GM12878 (cell line): ENCODE results near the gene MOGAT2.

Source experiments
- BCL3 ChIP-seq: IDR thresholded peaks from 2 replicates; pipeline ENCODE4 v1.6.1; 2011; ENCODE audit warnings: borderline replicate concordance, low read depth, mild to moderate bottlenecking, moderate library complexity, low read length; ENCODE audit not compliant: insufficient read depth, poor library complexity, severe bottlenecking
- BHLHE40 ChIP-seq, 2 experiments: fragments of 450-650 bp in 1 of 2; IDR thresholded peaks; 2 replicates each; pipeline ENCODE4 v1.6.1; 2011 to 2017; ENCODE audit warnings: low read depth in 2 of 2, borderline replicate concordance in 1 of 2, improper control_type of control experiment in 1 of 2, low read length in 1 of 2, mild to moderate bottlenecking in 1 of 2
- CEBPB ChIP-seq, 2 experiments: fragments of 150-350 bp in 1 of 2; IDR thresholded peaks; 2 replicates each; pipeline ENCODE4 v1.6.1; 2012 to 2014; ENCODE audit warnings: low read depth in 2 of 2, low read length in 2 of 2, borderline replicate concordance in 1 of 2, inconsistent platforms in 1 of 2
- CTCF ChIP-seq, 3 experiments: IDR thresholded peaks in 2 of 3; conservative IDR thresholded peaks in 1 of 3; 2 replicates each; pipeline ENCODE4 v1.5.1; 2011; ENCODE audit warnings: low read depth in 3 of 3, low read length in 3 of 3, mild to moderate bottlenecking in 3 of 3, control low read depth in 2 of 3, moderate library complexity in 2 of 3, inconsistent platforms in 1 of 3, mixed read lengths in 1 of 3; ENCODE audit not compliant: control insufficient read depth in 2 of 3, insufficient read depth in 1 of 3; ENCODE audit errors: extremely low read depth in 1 of 3
- EP300 ChIP-seq, 2 experiments: fragments of 150-350 bp in 1 of 2; IDR thresholded peaks; 2 replicates each; pipeline ENCODE4 v1.6.1; 2011 to 2012; ENCODE audit warnings: low read depth in 2 of 2, low read length in 2 of 2, borderline replicate concordance in 1 of 2, improper control_type of control experiment in 1 of 2, inconsistent platforms in 1 of 2; ENCODE audit not compliant: control insufficient read depth in 1 of 2
- EZH2 ChIP-seq: IDR thresholded peaks from 2 replicates; pipeline ENCODE4 v1.6.1; 2012; ENCODE audit warnings: low read depth, mild to moderate bottlenecking, control low read depth, inconsistent platforms, low read length, borderline replicate concordance; ENCODE audit not compliant: control insufficient read depth
- HDAC6 ChIP-seq: fragments of 200-600 bp; sonication (generic); IDR thresholded peaks from one replicate; pipeline ENCODE4 v1.8.0; 2017; ENCODE audit warnings: antibody characterized with exemption; ENCODE audit not compliant: unreplicated experiment
- MTA3 ChIP-seq: IDR thresholded peaks from 2 replicates; pipeline ENCODE4 v1.6.1; 2012; ENCODE audit warnings: low read length, inconsistent platforms, borderline replicate concordance
- POLR2A ChIP-seq: IDR thresholded peaks from 2 replicates; pipeline ENCODE4 v1.6.1; 2011; ENCODE audit warnings: low read depth, mild to moderate bottlenecking, low read length
- RAD21 ChIP-seq: IDR thresholded peaks from 2 replicates; pipeline ENCODE4 v1.6.1; 2011; ENCODE audit warnings: mild to moderate bottlenecking, low read depth, low read length, moderate library complexity; ENCODE audit not compliant: insufficient read depth
- SIN3A ChIP-seq: IDR thresholded peaks from 2 replicates; pipeline ENCODE4 v1.6.1; 2012; ENCODE audit warnings: low read depth, low read length, improper control_type of control experiment
- SP1 ChIP-seq: IDR thresholded peaks from one replicate; pipeline ENCODE4 v1.6.1; 2011; ENCODE audit warnings: low read depth, low read length
- SREBF2 ChIP-seq: IDR thresholded peaks from 2 replicates; pipeline ENCODE4 v1.6.1; 2012; ENCODE audit warnings: mild to moderate bottlenecking, low read length
- ZBTB11 ChIP-seq: fragments of 450-650 bp; formaldehyde crosslinking; IDR thresholded peaks from 2 replicates; pipeline ENCODE4 v1.5.0; 2022; ENCODE audit warnings: mild to moderate bottlenecking, missing genetic modification characterization

- TF ChIP-seq CTCF (IDR thresholded peaks at IDR 0.05 in 2 of 3, conservative IDR thresholded peaks at IDR 0.05 in 1 of 3; ENCODE audit: control insufficient read depth in 2 of 3, extremely low read depth in 1 of 3, insufficient read depth in 1 of 3, low read depth in 3 of 3, low read length in 3 of 3) (no peak), POLR2A (no peak), HDAC6 (no peak), EZH2 (no peak), BCL3 (no peak), CEBPB (IDR thresholded peaks at IDR 0.05; ENCODE audit: borderline replicate concordance in 1 of 2, low read depth in 2 of 2, low read length in 2 of 2) (no peak), EP300 (IDR thresholded peaks at IDR 0.05; ENCODE audit: borderline replicate concordance in 1 of 2, control insufficient read depth in 1 of 2, low read depth in 2 of 2, low read length in 2 of 2) (no peak), ZBTB11 (no peak), BHLHE40 (IDR thresholded peaks at IDR 0.05; ENCODE audit: borderline replicate concordance in 1 of 2, low read depth in 2 of 2, low read length in 1 of 2) (no peak), SREBF2 (no peak), SIN3A (no peak), RAD21 (no peak), SP1 (no peak), MTA3 (no peak)
Measured at GRCh38 chr11:75743711-75744563, 26.3 kb downstream of the MOGAT2 start.
